ENCODE results near the gene KIF26A. TPM values are rescaled to one million over a fixed set of nuclear protein-coding genes. Genes with fewer than 3 reads are reported as not detected.

KIF26A gene
- total RNA-seq, 1 experiment from 2014 or later = 61.0 TPM

DNA sequence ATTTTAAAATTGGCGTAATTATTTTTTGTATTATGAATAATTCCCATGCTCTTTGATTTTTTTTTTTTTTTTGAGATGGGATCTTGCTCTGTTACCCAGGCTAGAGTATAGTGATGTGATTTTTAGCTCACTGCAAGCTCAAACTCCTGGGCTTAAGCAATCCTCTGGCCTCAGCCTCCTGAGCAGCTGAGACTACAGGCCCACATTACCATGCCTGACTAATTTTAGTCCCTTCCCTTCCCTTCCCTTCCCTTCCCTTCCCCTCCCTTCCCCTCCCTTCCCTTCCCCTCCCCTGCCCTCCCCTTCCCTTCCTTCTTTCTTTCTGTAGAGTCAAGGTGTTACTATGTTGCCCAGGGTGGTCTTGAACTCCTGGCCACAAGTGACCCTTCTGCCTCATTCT is 9.4 kb upstream of the KIF26A start:
- H3K27me3 ChIP-seq (ENCODE audit: control insufficient read depth, insufficient read depth, low read length) = no peaks in the 10 kb centered on the region
- DNase-seq = no peak
- H3K36me3 ChIP-seq (replicated peaks; ENCODE audit: control insufficient read depth, insufficient read depth, low read length) = no peaks in the 10 kb centered on the region
- no peak overlapping the region for H3K4me3 ChIP-seq (ENCODE audit: insufficient read depth, low read depth, low read length)

DNA sequence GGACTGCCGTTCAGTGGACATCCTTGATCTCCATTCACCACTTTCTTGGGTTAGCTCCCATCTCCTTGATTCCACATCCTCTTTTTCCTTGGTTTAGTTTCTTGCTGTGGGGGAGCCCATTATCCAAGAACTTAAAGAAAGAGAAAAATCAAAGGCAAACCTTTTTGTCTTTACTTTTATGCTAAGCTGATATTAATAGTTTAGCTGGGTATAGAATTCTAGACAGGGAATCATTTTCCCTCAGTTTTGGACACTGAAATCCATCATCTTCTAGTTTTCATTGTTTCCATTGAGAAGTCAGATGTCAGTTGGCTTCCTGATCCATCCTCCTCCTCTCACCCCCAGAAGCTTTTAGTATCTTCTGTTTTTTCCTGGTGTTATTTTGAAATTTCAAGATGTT is 8.8 kb upstream of the KIF26A start:
- Histone ChIP-seq H3K4me3 (ENCODE audit: insufficient read depth, low read depth, low read length) (no peak overlapping the region), H3K36me3 (replicated peaks; ENCODE audit: control insufficient read depth, insufficient read depth, low read length) (no peaks in the 10 kb centered on the region), H3K27me3 (ENCODE audit: control insufficient read depth, insufficient read depth, low read length) (no peaks in the 10 kb centered on the region)
- no peak for DNase-seq

DNA sequence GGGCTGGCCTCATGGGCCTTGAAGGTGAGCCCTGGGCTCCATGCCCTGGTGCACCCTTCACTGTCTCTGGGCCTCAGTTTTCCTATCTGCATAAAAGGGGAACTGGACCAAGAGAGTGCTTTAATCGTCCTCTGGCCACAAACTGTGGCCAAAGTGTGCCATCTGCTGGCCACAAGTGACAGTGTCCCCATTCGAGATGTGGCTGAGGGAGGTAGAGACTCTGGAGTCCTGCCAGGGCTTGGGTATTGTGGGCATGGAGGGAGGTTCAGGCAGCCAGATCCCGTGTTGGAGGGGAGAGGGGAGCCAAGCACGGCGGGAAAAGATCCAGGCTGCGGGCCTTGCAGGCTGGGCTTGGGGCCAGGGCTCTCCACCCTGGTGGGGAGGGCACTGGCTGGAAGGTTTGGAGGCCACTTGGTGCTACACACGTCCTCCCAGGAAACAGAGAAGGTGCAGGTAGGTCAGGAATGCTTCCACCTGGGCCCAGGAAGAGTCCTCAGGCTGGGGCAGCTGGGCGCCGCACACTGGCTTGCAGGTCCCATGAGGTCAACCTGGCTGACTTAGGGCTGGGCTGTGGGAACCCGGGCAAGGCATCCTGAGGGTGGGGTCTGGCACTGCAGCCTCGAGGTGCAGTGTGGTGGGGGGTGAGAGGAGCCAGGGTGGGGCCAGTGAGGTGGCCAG is 7.3 kb upstream of the KIF26A start:
- no peaks in the 10 kb centered on the region for H3K36me3 ChIP-seq (replicated peaks; ENCODE audit: control insufficient read depth, insufficient read depth, low read length)
- peak; percentile 90 for DNase-seq
- H3K27me3 ChIP-seq (ENCODE audit: control insufficient read depth, insufficient read depth, low read length) = peaks cover 11% of the 10 kb centered on the region
- H3K4me3 ChIP-seq (ENCODE audit: insufficient read depth, low read depth, low read length) = no peak overlapping the region

DNA sequence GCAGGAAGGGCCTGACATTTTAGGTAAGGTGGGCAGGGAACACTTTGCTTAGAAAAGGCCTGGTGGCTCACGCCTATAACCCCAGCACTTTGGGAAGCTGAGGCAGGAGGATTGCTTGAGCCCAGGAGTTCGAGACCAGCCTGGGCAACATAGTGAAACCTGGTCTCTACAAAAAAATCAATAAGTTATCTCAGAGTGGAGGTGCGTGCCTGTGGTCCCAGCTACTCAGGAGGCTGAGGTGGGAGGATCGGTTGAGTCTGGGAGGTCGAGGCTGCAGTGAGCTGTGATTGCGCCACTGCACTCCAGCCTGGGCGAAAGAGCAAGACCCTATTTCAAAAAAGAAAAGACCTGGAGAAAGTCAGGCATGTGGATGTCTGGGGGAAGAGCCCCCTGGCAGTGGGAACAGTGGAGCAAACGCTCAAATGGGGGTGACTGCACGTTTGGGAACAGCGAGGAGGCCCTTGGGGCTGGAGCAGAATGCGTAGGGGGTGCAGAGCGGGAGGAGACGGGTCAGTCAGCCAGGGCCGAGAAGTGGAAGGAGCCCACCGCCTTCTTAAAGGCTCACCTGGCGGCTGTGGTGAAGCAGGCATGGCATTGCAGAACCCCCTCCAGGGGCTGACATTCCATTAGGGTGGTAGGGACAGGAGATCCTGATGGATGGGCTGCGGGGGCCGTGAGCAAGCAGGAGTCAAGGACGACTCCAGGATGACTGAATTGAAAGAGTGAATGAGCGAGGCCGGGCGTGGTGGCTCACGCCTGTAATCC is 6.2 kb upstream of the KIF26A start:
- peaks cover 20% of the 10 kb centered on the region for H3K27me3 ChIP-seq (ENCODE audit: control insufficient read depth, insufficient read depth, low read length)
- no peaks in the 10 kb centered on the region for H3K36me3 ChIP-seq (replicated peaks; ENCODE audit: control insufficient read depth, insufficient read depth, low read length)
- H3K4me3 ChIP-seq (ENCODE audit: insufficient read depth, low read depth, low read length) = no peak overlapping the region
- DNase-seq = peak; percentile 37

DNA sequence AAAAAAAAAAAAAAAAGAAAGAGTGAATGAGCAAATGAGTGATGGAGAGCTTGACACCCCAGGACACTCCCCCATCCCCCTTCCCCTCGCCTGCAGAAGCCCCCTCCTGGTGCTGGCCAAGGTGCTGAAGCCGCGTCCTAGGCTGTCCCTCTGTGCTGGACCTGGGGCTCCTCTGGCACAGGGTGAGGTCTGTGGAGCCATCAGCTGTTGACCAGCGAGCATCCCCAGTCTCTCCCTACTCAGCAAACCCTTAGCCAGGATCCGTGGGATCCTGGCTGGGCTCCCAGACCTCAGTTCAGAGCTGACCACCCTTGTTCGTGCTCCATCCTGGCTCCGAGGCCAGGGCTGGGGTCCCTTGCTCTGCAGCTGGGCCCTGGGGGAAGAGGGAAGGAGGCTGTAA is 5.4 kb upstream of the KIF26A start:
- H3K27me3 ChIP-seq (ENCODE audit: control insufficient read depth, insufficient read depth, low read length) = peaks cover 26% of the 10 kb centered on the region
- no peaks in the 10 kb centered on the region for H3K36me3 ChIP-seq (replicated peaks; ENCODE audit: control insufficient read depth, insufficient read depth, low read length)
- peak; percentile 91 for DNase-seq
- H3K4me3 ChIP-seq (ENCODE audit: insufficient read depth, low read depth, low read length) = no peak overlapping the region

DNA sequence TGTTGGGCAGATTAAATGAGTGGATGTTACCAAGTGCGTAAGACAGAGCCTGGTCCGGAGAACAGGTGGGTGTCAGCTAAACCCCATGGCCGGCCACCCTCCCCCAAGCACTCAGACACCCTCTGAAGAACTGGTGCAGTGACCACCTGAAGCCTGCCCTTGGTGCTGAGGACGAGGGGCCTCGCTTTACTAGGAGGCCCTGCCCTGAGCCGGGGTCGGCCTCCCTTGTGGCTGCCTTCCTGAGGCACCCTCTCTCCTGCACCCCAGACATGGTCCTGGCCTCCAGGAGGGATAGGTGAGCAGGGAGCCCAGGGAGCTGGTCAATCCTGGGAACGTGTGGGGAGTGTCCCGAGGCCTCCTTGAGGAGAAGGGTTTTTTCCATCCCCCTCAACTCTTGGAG is 4.9 kb upstream of the KIF26A start:
- peak; percentile 36 for DNase-seq
- no peaks in the 10 kb centered on the region for H3K36me3 ChIP-seq (replicated peaks; ENCODE audit: control insufficient read depth, insufficient read depth, low read length)
- peaks cover 26% of the 10 kb centered on the region for H3K27me3 ChIP-seq (ENCODE audit: control insufficient read depth, insufficient read depth, low read length)
- H3K4me3 ChIP-seq (ENCODE audit: insufficient read depth, low read depth, low read length) = no peak overlapping the region

DNA sequence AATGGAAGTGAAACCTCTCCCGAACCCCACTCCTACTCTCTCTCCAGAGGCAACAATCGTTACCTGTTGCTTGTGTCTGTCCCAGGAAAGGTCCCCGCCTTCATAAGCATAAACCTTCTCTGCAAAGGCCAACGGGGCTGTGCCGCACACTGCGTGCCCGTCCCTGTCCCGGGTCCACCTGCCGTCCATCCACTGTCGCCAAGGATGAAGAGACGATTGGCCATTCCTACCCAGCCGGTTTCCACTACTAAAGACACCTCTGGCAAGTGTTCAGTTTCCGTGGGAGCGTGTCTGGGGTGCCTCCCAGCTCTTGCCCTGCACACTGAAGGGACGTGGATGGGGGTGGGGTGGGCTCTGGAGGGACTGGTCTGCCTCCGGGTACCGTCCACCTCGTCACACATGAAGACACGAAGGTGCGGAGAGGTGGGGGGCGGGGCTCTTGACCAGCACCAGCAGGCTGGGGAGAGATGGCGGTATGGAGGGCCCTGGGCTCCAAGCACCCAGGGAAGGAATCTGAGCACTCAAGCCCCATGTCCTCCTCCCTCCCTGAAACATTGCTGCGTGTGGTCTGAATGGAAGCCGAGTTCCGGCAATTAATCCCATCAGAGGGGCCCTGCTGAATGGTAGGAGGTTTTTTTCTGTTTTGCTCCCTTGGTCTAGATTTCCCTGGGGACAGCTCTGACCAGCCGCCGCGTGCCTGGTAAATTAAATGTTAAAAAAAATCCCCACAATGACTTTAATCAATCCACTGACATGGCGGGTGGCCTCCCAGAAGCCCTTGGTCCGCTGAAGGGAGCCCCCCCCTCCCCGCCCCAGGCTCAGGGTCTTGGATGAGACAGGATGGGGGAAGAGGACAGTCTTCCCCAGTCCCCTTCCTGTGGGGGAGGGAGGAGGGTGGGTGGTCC is 4.1 kb upstream of the KIF26A start:
- peaks cover 31% of the 10 kb centered on the region for H3K27me3 ChIP-seq (ENCODE audit: control insufficient read depth, insufficient read depth, low read length)
- DNase-seq = peak; percentile 62
- H3K4me3 ChIP-seq (ENCODE audit: insufficient read depth, low read depth, low read length) = peak overlapping the region; percentile 46; the same call in 1 of the 2 replicates
- H3K36me3 ChIP-seq (replicated peaks; ENCODE audit: control insufficient read depth, insufficient read depth, low read length) = no peaks in the 10 kb centered on the region

DNA sequence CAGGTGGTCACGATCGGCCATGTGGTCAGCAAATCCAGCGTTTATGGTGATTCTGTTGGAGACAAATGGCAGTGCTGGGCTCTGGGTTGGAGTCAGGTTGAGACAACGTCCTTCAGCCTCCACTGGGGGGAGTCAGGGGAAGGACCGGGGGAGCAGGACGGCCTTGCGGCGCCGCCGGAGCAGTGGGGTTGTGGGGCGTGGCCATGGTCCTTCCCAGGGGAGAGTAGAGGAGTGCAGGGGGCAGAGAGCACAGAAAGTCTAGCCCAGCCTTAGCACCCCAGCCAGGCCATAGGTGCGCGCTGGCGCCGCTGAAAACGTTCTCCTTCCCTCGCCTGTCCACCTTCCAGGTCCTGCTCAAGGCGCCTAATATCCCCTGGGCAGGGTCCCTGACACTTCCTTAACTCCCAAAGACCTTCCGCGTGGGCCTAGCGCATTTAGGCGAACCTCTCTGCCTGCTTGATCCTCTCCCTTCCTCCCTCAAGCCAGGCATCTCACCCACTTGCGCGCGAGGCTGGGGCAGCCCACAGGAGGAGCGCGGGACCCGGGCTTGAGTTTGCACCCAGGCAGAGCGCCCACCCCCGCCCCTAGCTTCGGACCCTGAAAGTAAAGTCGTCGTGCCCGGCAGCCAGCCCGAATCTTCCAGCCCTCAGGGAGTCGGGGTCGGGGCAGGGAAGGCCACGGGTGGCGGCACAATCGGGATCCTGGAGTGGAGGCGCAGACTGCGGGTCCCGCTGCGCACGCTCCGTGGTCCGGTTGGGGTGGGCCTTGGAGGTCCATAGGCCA is 3.1 kb upstream of the KIF26A start:
- Histone ChIP-seq H3K27me3 (ENCODE audit: control insufficient read depth, insufficient read depth, low read length) (peaks cover 31% of the 10 kb centered on the region), H3K4me3 (ENCODE audit: insufficient read depth, low read depth, low read length) (peak overlapping the region; percentile 46), H3K36me3 (replicated peaks; ENCODE audit: control insufficient read depth, insufficient read depth, low read length) (no peaks in the 10 kb centered on the region)
- DNase-seq = peak; percentile 95

DNA sequence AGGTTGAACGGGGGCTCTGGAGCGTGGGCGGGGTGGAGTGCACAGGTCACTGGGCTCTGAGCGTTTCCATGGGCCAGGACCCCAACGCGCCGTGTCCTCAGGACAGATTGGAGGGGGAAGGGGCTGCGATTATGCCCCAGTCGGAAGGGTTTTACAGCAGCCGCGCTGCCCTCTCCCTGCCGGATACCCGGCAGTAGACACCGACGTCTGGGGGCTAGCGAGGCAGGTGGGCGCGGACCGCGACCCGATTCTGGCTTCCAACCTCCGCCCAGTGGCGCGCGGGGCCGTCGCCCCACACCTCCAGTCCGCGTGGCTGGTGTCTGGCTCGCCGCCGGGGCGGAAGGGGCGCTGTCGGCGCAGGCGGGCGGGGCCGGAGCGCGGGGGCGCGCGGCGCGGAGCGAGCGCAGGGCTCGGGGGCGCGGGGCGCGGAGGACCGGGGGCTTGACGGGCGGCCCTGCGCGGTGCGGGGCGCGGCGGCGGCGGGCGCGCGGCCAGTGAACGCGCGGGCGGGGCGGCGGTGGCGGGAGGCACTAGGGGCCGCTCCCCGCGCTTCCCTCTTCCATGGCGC is 2.4 kb upstream of the KIF26A start:
- Histone ChIP-seq H3K27me3 (ENCODE audit: control insufficient read depth, insufficient read depth, low read length) (peaks cover 31% of the 10 kb centered on the region), H3K36me3 (replicated peaks; ENCODE audit: control insufficient read depth, insufficient read depth, low read length) (no peaks in the 10 kb centered on the region), H3K4me3 (ENCODE audit: insufficient read depth, low read depth, low read length) (peak overlapping the region; percentile 48)
- DNase-seq = peak; percentile 88

DNA sequence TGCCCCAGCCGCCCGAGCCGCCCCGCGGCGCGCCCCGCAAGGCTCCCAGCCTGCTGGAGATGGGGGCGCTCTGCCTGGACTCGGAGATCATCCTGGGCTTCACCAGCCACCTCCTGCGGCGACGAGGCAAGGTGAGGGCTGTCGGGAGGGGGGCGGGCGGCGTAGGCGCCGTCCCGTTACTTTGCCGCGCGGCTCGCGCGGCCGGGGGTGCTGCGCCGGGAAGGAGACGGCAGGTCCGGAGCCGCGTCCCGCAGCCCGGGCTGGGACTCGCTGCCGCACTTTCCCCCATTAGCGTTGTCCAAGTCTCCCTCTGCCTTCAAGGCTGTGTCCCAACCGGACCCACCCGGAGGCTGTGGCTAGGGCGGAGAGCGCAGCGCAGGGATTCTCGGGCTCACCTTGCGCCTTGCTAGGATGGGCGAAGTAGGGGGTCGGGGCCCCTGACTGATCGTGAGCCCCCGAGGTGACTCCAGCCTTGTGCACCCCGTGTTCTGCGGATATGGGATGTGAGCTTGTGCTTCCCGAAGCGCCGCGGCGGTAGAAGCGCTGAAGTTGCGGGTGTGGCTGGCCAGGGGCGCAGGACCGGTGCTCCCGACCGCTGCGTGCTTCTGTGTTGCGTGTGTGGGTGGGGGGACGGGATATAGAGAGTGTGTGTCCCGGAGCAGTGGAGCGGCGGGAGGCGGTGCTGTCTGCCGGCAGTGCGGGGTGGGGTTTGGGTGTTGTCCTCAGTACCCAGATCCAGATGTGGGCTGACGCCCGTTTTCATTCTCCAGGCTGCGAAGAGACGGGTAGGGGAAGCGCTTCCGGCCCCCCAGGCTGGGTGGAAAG is 1.7 kb upstream of the KIF26A start:
- peak overlapping the region; percentile 48 for H3K4me3 ChIP-seq (ENCODE audit: insufficient read depth, low read depth, low read length)

DNA sequence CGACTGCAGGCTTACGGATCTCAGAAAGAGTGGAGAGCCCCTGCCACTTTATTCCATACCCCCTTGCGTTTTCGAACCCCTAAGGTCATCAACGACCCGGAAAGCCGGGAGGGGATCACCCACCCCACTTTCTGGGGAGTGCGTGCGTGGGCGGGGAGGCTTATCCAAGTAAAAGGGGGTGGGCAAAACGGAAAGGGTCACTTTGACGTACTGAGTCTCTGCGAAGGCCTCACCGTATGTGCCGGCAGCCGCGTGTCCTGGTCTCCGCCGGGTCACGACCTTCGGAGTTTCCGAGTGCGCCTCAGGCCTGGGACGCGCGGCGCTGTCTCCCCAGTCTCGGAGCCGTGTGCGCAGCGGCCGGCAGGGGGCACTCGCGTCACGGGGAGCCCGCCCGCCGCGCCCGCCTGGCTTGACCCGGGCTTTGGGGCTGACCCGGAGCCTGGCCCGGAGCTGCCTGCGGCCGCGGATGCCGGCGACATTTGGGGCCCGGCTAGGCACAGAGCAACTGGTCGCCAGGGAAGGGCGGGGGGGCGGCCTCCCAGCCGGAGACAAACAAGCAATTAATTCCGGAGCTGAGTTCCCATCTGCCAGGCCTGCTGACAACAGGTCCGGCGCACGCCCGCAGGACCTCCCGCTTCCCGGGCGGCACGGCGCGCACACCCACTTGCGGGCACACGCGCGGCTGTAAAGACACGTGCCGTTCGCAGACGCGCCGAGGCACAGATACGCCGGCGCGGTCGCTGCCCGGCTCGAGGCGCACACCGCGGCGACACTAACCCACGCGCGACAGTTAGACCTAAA is 890 bp upstream of the KIF26A start:
- Histone ChIP-seq H3K36me3 (replicated peaks; ENCODE audit: control insufficient read depth, insufficient read depth, low read length) (no peaks in the 10 kb centered on the region; the same call in 1 of the 2 replicates), H3K27me3 (ENCODE audit: control insufficient read depth, insufficient read depth, low read length) (peaks cover 31% of the 10 kb centered on the region), H3K4me3 (ENCODE audit: insufficient read depth, low read depth, low read length) (peak overlapping the region; percentile 70)
- peak; percentile 98 for DNase-seq

More for the DNA sequence above, 1.7 kb upstream of the KIF26A start:
- Histone ChIP-seq H3K36me3 (replicated peaks; ENCODE audit: control insufficient read depth, insufficient read depth, low read length) (no peaks in the 10 kb centered on the region), H3K27me3 (ENCODE audit: control insufficient read depth, insufficient read depth, low read length) (peaks cover 31% of the 10 kb centered on the region)
- DNase-seq = peak; percentile 82

DNA sequence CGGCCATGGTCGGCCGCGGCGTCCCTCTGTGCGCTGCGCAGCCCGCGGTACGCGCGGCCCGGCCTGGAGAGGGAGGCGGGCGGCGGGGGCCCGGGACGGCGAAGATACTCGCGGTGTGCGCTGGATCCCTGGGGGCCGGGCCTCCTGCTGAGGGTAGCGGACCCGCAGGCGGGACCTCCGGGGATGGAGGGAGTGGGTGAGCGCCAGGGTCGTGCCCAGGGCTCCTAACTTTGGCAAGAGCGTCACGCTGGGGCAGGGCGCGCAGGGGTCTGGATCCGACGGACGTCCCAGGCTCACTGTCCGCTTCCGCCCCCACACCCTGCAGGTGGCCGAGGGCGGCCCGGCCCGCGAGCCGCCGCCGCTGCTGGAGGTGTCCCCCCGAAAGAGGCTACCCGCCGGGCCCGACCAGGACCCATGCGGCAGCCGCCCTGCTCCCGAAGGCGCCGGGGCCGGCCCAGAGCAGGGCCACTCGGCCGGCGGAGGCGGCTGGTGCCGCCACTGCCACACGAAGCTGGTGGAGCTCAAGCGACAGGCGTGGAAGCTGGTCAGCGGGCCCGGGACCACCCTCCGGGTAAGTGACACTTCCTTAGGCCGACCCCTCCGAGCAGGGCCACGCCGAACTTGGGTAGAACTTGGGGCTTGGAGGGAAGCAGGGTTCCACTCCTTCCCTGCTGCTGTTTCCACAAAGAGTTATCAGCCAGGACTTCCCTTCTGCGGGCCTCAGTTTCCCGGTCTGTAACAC is 502 bp downstream of the KIF26A start:
- DNase-seq = peak; percentile 78
- H3K4me3 ChIP-seq (ENCODE audit: insufficient read depth, low read depth, low read length) = peak overlapping the region; percentile 70
- peaks cover 31% of the 10 kb centered on the region for H3K27me3 ChIP-seq (ENCODE audit: control insufficient read depth, insufficient read depth, low read length)
- no peaks in the 10 kb centered on the region; the same call in none of the 2 replicates for H3K36me3 ChIP-seq (replicated peaks; ENCODE audit: control insufficient read depth, insufficient read depth, low read length)
